Right lobe of liver (tissue), 4 donors: Measurements from ENCODE around the gene HIF3A.

Source experiments
- CTCF ChIP-seq, 4 donors: fragments of 200-600 bp in 3 of 4; fragments of 450-650 bp in 1 of 4; IDR thresholded peaks; one replicate each; pipeline versions ENCODE4 v1.5.1 to v1.8.0; 2016 to 2022; ENCODE audit warnings: antibody characterized with exemption in 4 of 4, mild to moderate bottlenecking in 2 of 4
- POLR2A ChIP-seq: fragments of 450-650 bp; IDR thresholded peaks from one replicate; pipeline ENCODE4 v1.6.1; 2017; ENCODE audit warnings: antibody characterized with exemption, mild to moderate bottlenecking
- donor health status: DM: no; HTN: no; CAD: no.
- donor health status: DM: no; HTN: no; CAD: no.
- donor health status: DM: no; HTN: yes; CAD: no.

GRCh38 chr19:46291829-46292228 lies 5.0 kb upstream of the HIF3A start:
- TF ChIP-seq POLR2A (no peak), CTCF (IDR thresholded peaks at IDR 0.05) (no peak)
